SK-N-MC (cell line): Measurements from ENCODE around the gene MYZAP.

Experiments
- DNase-seq: peaks from one replicate; pipeline ENCODE4 v3.0.0-alpha.2; 2011; ENCODE audit warnings: low read depth, low spot score
- H3K27ac ChIP-seq: fragments of 200-600 bp; sonication (generic); 2 replicates; pipeline ENCODE4 v1.5.1; 2016; ENCODE audit warnings: mixed run types
- H3K36me3 ChIP-seq: fragments of 200-600 bp; sonication (generic); 2 replicates; pipeline ENCODE4 v1.6.1; 2017; ENCODE audit warnings: antibody characterized with exemption, low read length, mixed read lengths; ENCODE audit not compliant: insufficient read depth
- H3K4me3 ChIP-seq: fragments of 200-600 bp; sonication (generic); 2 replicates; pipeline ENCODE4 v1.5.1; 2016
- H3K9ac ChIP-seq: fragments of 200-600 bp; sonication (generic); 2 replicates; pipeline ENCODE4 v1.8.0; 2017; ENCODE audit warnings: mixed run types, mixed read lengths; ENCODE audit not compliant: insufficient read length
- H3K9me3 ChIP-seq: fragments of 200-600 bp; sonication (generic); 2 replicates; pipeline ENCODE4 v1.6.1; 2017; ENCODE audit warnings: low read depth, mild to moderate bottlenecking, antibody characterized with exemption, low read length, moderate library complexity, mixed read lengths
- EZH2 ChIP-seq: fragments of 200-600 bp; sonication (generic); IDR thresholded peaks from one replicate; pipeline ENCODE4 v1.6.1; 2017; ENCODE audit warnings: antibody characterized with exemption
- FOXP2 ChIP-seq: optimal IDR thresholded peaks from 2 replicates; pipeline ENCODE3; 2011; ENCODE audit warnings: mild to moderate bottlenecking, moderate library complexity; ENCODE audit not compliant: insufficient read depth; ENCODE audit errors: extremely low read length, control extremely low read depth
- POLR2AphosphoS5 ChIP-seq: IDR thresholded peaks from 2 replicates; pipeline ENCODE4 v1.6.1; 2012; ENCODE audit warnings: mild to moderate bottlenecking, low read depth, low read length, borderline replicate concordance

MYZAP gene

DNA sequence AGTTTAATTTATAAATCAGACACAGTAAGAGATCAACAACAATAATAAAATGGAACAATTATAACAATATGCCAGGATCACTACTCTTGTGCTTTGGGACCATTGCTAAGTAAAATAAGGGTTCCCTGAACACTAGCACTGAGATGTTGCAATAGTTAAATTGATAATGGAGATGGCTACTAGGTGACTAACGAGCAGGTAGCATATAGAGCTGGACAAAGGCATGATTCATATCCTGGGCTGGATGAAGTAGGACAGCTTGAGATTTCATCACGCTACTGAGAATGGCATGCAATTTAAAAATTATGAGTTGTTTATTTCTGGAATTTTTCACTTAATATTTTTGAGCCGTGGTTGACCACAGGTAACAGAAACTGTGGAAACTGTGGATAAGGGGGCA, 20.7 kb upstream of the MYZAP start:
- Histone ChIP-seq H3K9me3 (no peaks in the 10 kb centered on the region), H3K27ac (no peak overlapping the region), H3K36me3 (no peaks in the 10 kb centered on the region), H3K9ac (no peak overlapping the region), H3K4me3 (no peak overlapping the region)
- TF ChIP-seq EZH2, result no peak
- TF ChIP-seq POLR2AphosphoS5, result no peak
- TF ChIP-seq FOXP2, result no peak
- no peak for DNase-seq

DNA sequence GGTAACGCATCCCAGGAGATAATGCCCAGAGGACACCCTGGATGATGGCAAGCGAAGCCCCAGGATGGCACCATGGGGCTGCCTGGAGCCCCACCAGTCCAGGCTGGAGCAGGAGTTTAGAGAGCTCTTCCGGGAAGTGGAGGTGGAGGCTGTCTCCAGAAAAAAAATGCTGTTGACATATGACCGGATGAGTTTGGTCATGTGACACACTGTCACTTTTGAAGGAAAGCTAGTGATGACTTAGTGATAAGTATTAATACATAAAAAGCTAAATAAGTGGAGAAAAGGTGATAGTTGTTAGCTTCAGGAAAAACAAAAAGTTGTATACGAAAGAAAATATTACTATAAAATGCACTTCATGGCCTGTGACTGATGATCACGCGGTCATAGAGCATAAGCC, 20.0 kb upstream of the MYZAP start:
- no peak for TF ChIP-seq EZH2
- no peak for TF ChIP-seq POLR2AphosphoS5
- no peak for TF ChIP-seq FOXP2
- Histone ChIP-seq H3K9me3 (no peaks in the 10 kb centered on the region), H3K4me3 (no peak overlapping the region), H3K27ac (no peak overlapping the region), H3K36me3 (no peaks in the 10 kb centered on the region), H3K9ac (no peak overlapping the region)
- no peak for DNase-seq

DNA sequence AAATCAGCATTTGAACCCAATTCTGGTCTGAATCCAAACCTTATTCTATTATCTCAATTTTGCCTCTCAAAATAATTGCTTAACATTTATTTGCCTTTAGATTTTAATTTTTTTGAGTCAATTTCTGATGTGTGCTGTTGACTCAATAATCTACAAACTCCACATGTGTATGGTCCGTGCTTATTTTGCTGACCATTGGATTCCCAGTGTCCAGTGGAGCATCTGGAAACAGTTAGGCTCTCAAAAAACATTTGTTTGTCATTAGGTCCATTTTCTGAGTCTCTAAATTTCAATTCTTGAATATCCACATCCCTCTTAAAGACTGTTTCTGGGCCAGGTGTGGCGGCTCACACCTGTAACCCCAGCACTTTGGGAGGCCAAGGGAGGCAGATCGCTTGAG, 19.2 kb upstream of the MYZAP start:
- no peaks in the 10 kb centered on the region for H3K36me3 ChIP-seq
- no peak overlapping the region for H3K4me3 ChIP-seq
- H3K27ac ChIP-seq, result no peak overlapping the region
- H3K9me3 ChIP-seq, result no peaks in the 10 kb centered on the region
- no peak for DNase-seq
- H3K9ac ChIP-seq, result no peak overlapping the region
- TF ChIP-seq EZH2 (no peak), FOXP2 (no peak), POLR2AphosphoS5 (no peak)

DNA sequence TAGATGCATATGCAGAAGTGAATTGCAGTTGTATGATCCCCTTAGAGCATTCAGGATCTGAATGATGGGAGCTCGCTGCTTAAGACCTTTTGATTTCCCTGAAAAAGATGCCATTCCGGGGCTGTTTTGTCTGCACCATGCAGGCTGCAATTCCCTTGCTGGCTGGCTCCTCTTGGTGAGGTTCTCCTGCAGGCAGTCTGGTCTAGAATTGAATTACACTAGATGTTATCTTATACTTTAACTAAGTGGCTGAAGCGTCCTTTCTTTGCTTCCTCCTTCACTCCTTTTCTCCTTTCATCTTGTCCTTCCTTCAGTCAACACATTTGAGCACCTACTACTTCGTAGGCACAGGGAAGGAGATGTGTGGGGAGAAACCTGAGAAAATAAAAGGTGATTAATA, 18.6 kb upstream of the MYZAP start:
- DNase-seq, result no peak
- H3K27ac ChIP-seq, result no peak overlapping the region

DNA sequence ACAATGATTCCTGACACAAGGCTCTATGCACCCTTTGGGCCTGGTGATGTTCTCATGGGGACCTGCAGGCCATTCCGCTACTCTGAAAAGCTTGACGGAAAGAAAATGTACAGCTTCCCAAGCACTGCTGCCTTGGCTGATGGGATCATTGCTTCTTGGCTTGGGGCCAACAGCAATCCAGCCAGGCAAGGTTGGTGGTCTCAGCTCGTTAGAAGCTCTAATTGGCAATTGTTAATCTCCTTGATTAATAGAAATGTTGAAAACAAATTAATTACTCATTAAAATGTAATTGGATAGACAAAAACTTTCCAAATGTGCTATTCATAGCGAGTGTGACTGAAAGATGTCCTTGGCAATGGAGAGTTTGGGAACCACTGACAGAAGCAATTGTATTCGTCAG, 16.3 kb upstream of the MYZAP start:
- H3K9ac ChIP-seq, result no peak overlapping the region
- TF ChIP-seq FOXP2 (no peak), EZH2 (no peak), POLR2AphosphoS5 (no peak)
- H3K36me3 ChIP-seq, result no peaks in the 10 kb centered on the region
- no peak for DNase-seq
- no peak overlapping the region for H3K4me3 ChIP-seq
- H3K27ac ChIP-seq, result no peak overlapping the region
- no peaks in the 10 kb centered on the region for H3K9me3 ChIP-seq

More for the DNA sequence above, 18.6 kb upstream of the MYZAP start:
- TF ChIP-seq POLR2AphosphoS5 (no peak), EZH2 (no peak), FOXP2 (no peak)
- no peaks in the 10 kb centered on the region for H3K36me3 ChIP-seq
- H3K4me3 ChIP-seq, result no peak overlapping the region
- H3K9me3 ChIP-seq, result no peaks in the 10 kb centered on the region
- no peak overlapping the region for H3K9ac ChIP-seq

DNA sequence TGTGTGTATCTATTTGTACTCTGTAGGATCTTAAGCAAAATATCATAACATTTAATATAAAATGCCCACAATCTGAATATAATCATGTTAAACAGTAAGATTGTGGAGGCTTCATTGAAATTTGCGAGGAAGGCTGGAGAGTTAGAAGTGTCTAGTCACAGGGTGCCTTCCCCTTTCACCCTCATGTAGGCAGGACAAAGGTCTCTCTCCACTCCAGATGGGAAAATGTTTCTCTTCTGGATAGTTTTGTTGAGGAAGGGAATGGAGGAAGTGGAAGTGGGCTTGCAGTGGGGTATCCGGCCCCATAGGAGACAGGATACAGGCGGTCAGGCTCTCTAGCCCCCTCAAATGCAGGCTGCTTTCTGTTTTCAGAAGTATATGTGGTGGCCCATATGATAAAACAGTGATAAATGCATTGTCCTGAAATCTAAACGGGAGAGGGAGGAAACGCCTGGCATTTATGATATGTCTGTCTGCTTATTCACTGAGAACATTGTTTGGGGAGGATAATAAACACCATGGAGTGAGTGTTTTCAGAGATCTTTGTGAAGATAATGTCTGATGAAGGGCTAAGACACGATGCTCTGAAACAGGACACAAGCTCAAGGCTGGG, 13.3 kb upstream of the MYZAP start:
- no peak overlapping the region for H3K27ac ChIP-seq
- TF ChIP-seq FOXP2 (no peak), POLR2AphosphoS5 (no peak), EZH2 (no peak)
- H3K9ac ChIP-seq, result no peak overlapping the region
- DNase-seq, result no peak
- H3K36me3 ChIP-seq, result no peaks in the 10 kb centered on the region
- H3K4me3 ChIP-seq, result no peak overlapping the region
- H3K9me3 ChIP-seq, result no peaks in the 10 kb centered on the region

DNA sequence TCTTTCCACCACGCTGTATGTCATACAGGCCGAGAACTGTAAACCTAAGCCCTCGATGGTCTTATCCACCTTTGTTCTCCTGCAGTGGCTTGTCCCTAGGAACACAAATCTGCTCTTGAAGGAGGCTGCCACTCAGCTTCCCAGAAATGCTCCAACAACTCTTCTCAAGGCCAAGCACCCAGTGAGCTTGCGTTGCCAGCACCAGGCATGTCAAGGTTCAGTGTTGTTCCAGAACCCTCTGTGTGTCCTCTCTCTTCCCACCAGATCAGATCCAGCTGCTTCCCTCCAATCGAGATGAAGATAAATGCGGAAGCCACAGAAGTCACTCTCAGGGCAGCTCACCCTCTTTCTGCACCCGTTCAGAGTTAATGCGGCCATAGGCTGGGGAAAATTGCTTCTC, 11.3 kb upstream of the MYZAP start:
- DNase-seq, result no peak
- Histone ChIP-seq H3K9ac (no peak overlapping the region), H3K9me3 (no peaks in the 10 kb centered on the region), H3K27ac (no peak overlapping the region), H3K4me3 (no peak overlapping the region), H3K36me3 (no peaks in the 10 kb centered on the region)
- TF ChIP-seq FOXP2, result no peak
- no peak for TF ChIP-seq POLR2AphosphoS5
- no peak for TF ChIP-seq EZH2

DNA sequence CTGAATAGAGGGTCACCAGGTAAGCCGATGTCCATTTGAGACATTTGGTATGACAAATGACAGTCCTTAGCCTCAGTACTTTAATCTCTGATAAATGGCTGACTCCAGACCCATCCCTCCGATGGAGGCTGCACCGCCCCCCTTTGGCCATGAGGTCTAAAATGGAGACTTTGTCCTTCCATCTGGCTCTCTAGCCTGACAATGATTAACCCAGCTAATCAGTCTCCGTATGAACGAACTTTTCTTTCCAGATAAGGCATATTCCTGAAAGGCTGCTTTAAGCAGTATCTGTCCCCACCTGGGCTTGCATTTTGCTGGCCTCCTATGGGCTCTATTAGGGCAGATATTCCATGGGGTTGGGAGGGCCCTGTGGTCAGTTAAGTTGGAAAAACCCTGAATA, 10.8 kb upstream of the MYZAP start:
- Histone ChIP-seq H3K9ac (no peak overlapping the region), H3K36me3 (no peaks in the 10 kb centered on the region), H3K9me3 (no peaks in the 10 kb centered on the region), H3K27ac (no peak overlapping the region), H3K4me3 (no peak overlapping the region)
- no peak for TF ChIP-seq POLR2AphosphoS5
- TF ChIP-seq EZH2, result no peak
- TF ChIP-seq FOXP2, result no peak
- no peak for DNase-seq

DNA sequence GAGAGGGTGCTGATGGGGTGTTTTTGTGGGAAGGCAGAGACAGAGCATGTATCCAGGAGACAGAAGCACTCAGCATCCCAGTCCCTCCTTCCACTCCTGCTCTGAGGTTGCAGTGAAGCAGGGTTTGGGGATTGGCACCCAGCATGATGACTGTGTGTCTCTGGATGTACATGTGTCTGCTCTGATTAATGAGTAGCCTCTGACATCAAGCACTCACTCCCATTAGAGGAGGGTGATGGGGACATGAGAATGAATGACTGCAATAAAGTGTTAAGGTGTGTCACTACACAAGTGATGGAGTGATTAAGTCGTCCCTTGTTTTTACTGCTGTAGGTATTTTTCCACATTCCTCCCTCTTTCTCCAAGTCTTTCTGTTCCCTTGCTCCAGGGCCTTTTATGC, 9.6 kb upstream of the MYZAP start:
- DNase-seq, result no peak
- TF ChIP-seq POLR2AphosphoS5, result no peak
- no peak for TF ChIP-seq EZH2
- no peak for TF ChIP-seq FOXP2
- no peaks in the 10 kb centered on the region for H3K9me3 ChIP-seq
- H3K27ac ChIP-seq, result no peak overlapping the region
- H3K9ac ChIP-seq, result no peak overlapping the region
- H3K36me3 ChIP-seq, result no peaks in the 10 kb centered on the region
- H3K4me3 ChIP-seq, result no peak overlapping the region

DNA sequence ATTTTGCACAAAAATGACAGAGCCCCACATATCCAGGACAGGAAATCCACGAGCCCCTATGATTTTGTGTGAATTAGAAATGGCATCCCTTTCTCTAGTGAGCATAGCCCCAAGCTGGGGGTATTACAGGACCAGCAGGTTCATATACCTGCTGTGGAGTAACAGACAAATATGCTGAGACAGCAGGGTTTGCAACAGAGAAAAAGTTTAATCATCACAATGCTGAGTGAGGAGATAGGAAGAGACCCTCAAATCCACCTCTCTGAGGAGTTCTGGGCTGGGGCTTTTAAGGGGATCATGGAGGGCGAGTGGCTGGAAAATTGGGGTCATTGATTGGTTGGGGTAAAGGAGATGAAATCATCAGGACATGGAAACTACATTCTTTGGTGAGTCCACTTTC, 8.4 kb upstream of the MYZAP start:
- Histone ChIP-seq H3K9me3 (no peaks in the 10 kb centered on the region), H3K9ac (no peak overlapping the region), H3K4me3 (no peak overlapping the region), H3K27ac (no peak overlapping the region), H3K36me3 (no peaks in the 10 kb centered on the region)
- no peak for DNase-seq
- TF ChIP-seq FOXP2, result no peak
- TF ChIP-seq POLR2AphosphoS5, result no peak
- no peak for TF ChIP-seq EZH2
